CD14-positive monocyte (primary cell): ENCODE results near the gene ENAM. TPM values are rescaled to one million over a fixed set of nuclear protein-coding genes. Genes with fewer than 3 reads are reported as not detected.

Source experiments
- DNase-seq, 3 donors: peaks; one replicate each; pipeline ENCODE4 v3.0.0-alpha.2; 2011 to 2022
- H2AFZ ChIP-seq: 2 replicates; pipeline ENCODE4 v1.6.0; 2012; ENCODE audit warnings: mild to moderate bottlenecking, low read depth, low read length, inconsistent platforms; ENCODE audit not compliant: insufficient read depth, poor library complexity, severe bottlenecking
- H3K27ac ChIP-seq, 2 donors: 1 replicate in 1 of 2; 2 replicates in 1 of 2; pipeline ENCODE4 v1.5.1; 2012 to 2013; ENCODE audit warnings: low read length in 2 of 2, control low read depth in 1 of 2, inconsistent platforms in 1 of 2, low read depth in 1 of 2, mild to moderate bottlenecking in 1 of 2
- H3K27me3 ChIP-seq, 2 donors: one replicate each; pipeline versions ENCODE4 v1.6.0 to v1.6.1; 2011 to 2013; ENCODE audit warnings: low read length in 2 of 2; ENCODE audit not compliant: control insufficient read depth in 2 of 2, insufficient read depth in 2 of 2
- H3K36me3 ChIP-seq, 2 donors: replicated peaks in 1 of 2; 1 replicate in 1 of 2; 2 replicates in 1 of 2; pipeline versions ENCODE4 v1.5.1 to v1.6.1; 2012 to 2013; ENCODE audit warnings: low read length in 2 of 2, control low read depth in 1 of 2, inconsistent platforms in 1 of 2, mild to moderate bottlenecking in 1 of 2; ENCODE audit not compliant: insufficient read depth in 2 of 2, control insufficient read depth in 1 of 2
- H3K4me1 ChIP-seq, 2 donors: 1 replicate in 1 of 2; 2 replicates in 1 of 2; pipeline versions ENCODE4 v1.5.1 to v1.6.1; 2012 to 2013; ENCODE audit warnings: low read length in 2 of 2, control low read depth in 1 of 2, inconsistent platforms in 1 of 2, mild to moderate bottlenecking in 1 of 2, moderate library complexity in 1 of 2; ENCODE audit not compliant: insufficient read depth in 2 of 2, control insufficient read depth in 1 of 2
- H3K4me2 ChIP-seq: replicated peaks from 2 replicates; pipeline ENCODE3; 2012; ENCODE audit warnings: low read length, moderate library complexity, mild to moderate bottlenecking; ENCODE audit not compliant: poor library complexity, severe bottlenecking; ENCODE audit errors: extremely low read depth
- H3K4me3 ChIP-seq, 3 experiments: fragments of 200-600 bp in 1 of 3; sonication (generic) in 1 of 3; replicated peaks in 1 of 3; 1 replicate in 2 of 3; 2 replicates in 1 of 3; pipeline ENCODE4 v1.5.1; 2011 to 2013; ENCODE audit warnings: low read length in 3 of 3, mild to moderate bottlenecking in 3 of 3, control low read depth in 2 of 3, low read depth in 2 of 3, inconsistent platforms in 1 of 3, moderate library complexity in 1 of 3
- H3K79me2 ChIP-seq: 2 replicates; pipeline ENCODE4 v1.6.0; 2012; ENCODE audit warnings: mild to moderate bottlenecking, control low read depth, inconsistent platforms, low read length, moderate library complexity; ENCODE audit not compliant: insufficient read depth
- H3K9ac ChIP-seq: 2 replicates; pipeline ENCODE4 v1.6.0; 2017; ENCODE audit warnings: low read length, mild to moderate bottlenecking; ENCODE audit not compliant: insufficient read depth, poor library complexity, severe bottlenecking
- H3K9me3 ChIP-seq, 2 donors: replicated peaks in 1 of 2; 1 replicate in 1 of 2; 2 replicates in 1 of 2; pipeline versions ENCODE4 v1.5.1 to v1.6.1; 2012 to 2013; ENCODE audit warnings: low read length in 2 of 2, control low read depth in 1 of 2; ENCODE audit not compliant: control insufficient read depth in 1 of 2, insufficient read depth in 1 of 2
- H4K20me1 ChIP-seq: 2 replicates; pipeline ENCODE4 v1.6.0; 2012; ENCODE audit warnings: mild to moderate bottlenecking, low read length, control low read depth, moderate library complexity; ENCODE audit not compliant: insufficient read depth
- H3K27ac Mint-ChIP-seq, 7 donors: one replicate each; pipeline ENCODE4 v1.8.0; 2020; ENCODE audit warnings: mild to moderate bottlenecking in 7 of 7, mixed read lengths in 7 of 7, moderate library complexity in 6 of 7, inconsistent platforms in 2 of 7
- H3K27me3 Mint-ChIP-seq, 3 donors: one replicate each; pipeline ENCODE4 v1.8.0; 2021 to 2022; ENCODE audit warnings: low read depth in 3 of 3, mild to moderate bottlenecking in 3 of 3, mixed read lengths in 3 of 3, moderate library complexity in 3 of 3, inconsistent platforms in 1 of 3
- H3K36me3 Mint-ChIP-seq, 2 donors: one replicate each; pipeline ENCODE4 v1.8.0; 2020; ENCODE audit warnings: mixed read lengths in 2 of 2, inconsistent platforms in 1 of 2, mild to moderate bottlenecking in 1 of 2
- H3K4me1 Mint-ChIP-seq: one replicate; pipeline ENCODE4 v1.8.0; 2020; ENCODE audit warnings: mild to moderate bottlenecking, mixed read lengths
- H3K4me3 Mint-ChIP-seq, 2 donors: one replicate each; pipeline ENCODE4 v1.8.0; 2020; ENCODE audit warnings: mild to moderate bottlenecking in 2 of 2, mixed read lengths in 2 of 2, moderate library complexity in 1 of 2
- H3K9me3 Mint-ChIP-seq, 7 donors: one replicate each; pipeline ENCODE4 v1.8.0; 2020 to 2022; ENCODE audit warnings: mixed read lengths in 7 of 7, mild to moderate bottlenecking in 6 of 7, moderate library complexity in 6 of 7, inconsistent platforms in 2 of 7
- CTCF ChIP-seq: fragments of 200-600 bp; IDR thresholded peaks from one replicate; pipeline ENCODE4 v1.8.0; 2022; ENCODE audit warnings: antibody characterized with exemption, mild to moderate bottlenecking
- WGBS: methylation state at CpG from one replicate; pipeline ENCODE4 v1.1.5; 2013; ENCODE audit warnings: missing lambda C conversion rate; ENCODE audit not compliant: insufficient coverage; 5-methylcytosine and 5-hydroxymethylcytosine counted together
- intact Hi-C, 2 donors: fragments of 100-400 bp; cut with micrococcal nuclease; formaldehyde crosslinking; loops; one replicate each; pipeline versions ENCODE4 v1.15.0 to v1.15.1; 2023
- polyA plus RNA-seq, 3 donors: library from polyadenylated mRNA; depleted of rRNA in 1 of 3; unstranded in 2 of 3; stranded (reverse) in 1 of 3; fragments of 300-500 nt in 2 of 3; fragments of >200 nt in 1 of 3; fragmentation: Illumina TruSeq in 2 of 3; gene quantifications; 1 replicate in 2 of 3; 2 replicates in 1 of 3; pipeline ENCODE4 v1.2.3, GENCODE V29; 2012 to 2021

Gene ENAM
- polyA plus RNA-seq, 3 donors, result not detected

DNA sequence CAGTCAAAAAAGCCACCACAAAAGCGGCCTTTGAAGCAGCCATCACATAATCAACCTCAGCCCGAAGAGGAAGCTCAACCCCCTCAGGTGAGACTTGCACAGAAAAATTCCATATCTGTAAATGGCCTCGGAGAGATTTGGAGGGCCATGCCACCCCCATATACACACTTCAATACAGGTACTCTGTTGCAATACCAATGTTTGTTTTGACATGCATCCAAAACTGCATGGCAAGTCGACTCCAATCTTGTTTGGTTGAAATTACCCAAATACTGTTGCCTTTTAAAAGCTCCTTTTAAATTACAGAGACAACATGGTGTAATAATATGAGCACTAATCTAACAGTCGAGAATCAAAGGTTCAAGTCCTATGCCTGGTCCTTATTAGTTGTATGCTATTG is 5.9 kb downstream of the ENAM start:
- no peak overlapping the region for H3K4me3 ChIP-seq
- no peak overlapping the region for H3K9ac ChIP-seq
- no peaks in the 10 kb centered on the region for H4K20me1 ChIP-seq
- DNase-seq, result no peak
- no peak overlapping the region for H3K27ac Mint-ChIP-seq
- H3K9me3 ChIP-seq, result no peaks in the 10 kb centered on the region
- no peak overlapping the region for H3K4me3 Mint-ChIP-seq
- 91% methylated on average over 3 of the region's 5 CpGs for WGBS
- no peak overlapping the region for H2AFZ ChIP-seq
- H3K36me3 Mint-ChIP-seq, result no peaks in the 10 kb centered on the region
- no peaks in the 10 kb centered on the region for H3K4me1 ChIP-seq
- H3K79me2 ChIP-seq, result no peaks in the 10 kb centered on the region
- H3K27ac ChIP-seq, result no peak overlapping the region
- H3K36me3 ChIP-seq, result no peaks in the 10 kb centered on the region
- peaks cover 0 to 2% (median 0%) of the 10 kb centered on the region in 7 donors for H3K9me3 Mint-ChIP-seq
- no peaks in the 10 kb centered on the region for H3K27me3 ChIP-seq
- no peak for TF ChIP-seq CTCF
- H3K27me3 Mint-ChIP-seq, result peaks cover 0 to 3% (median 0%) of the 10 kb centered on the region in 3 donors
- H3K4me1 Mint-ChIP-seq, result no peaks in the 10 kb centered on the region
- intact Hi-C loops, result no loop called here
- no peak overlapping the region for H3K4me2 ChIP-seq

DNA sequence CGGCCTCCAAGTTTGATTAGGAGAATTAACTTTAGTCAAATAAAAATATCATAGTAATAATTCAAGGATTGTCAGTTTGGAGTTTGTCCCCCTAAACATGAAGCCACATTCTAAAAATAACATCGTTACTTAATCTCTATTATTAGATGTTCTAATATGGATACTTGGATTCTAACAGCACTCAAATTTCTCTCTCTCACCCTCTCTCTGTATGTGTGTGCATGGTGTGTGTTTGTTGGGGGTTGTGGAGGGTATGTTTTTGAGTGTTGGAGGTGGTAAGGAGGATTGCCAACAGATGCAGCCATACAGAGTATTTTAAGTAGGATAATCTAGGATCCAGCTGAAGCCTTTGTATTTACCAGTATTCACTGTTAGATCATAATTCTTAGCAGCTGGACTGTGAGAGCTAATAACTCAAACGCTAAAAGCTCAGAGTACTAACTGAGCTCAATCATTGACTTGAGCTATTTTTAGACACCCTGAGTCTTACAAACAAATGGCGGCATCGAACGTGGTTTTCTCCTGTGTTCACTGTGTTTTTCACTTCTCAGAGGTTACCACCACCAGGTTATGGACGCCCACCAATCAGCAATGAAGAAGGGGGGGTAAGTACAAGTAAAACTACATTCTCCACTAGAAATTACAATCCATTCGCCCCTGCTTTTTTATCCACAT is 8.8 kb downstream of the ENAM start:
- H4K20me1 ChIP-seq, result no peaks in the 10 kb centered on the region
- H2AFZ ChIP-seq, result no peak overlapping the region
- Mint-ChIP-seq H3K27ac (no peak overlapping the region), H3K9me3 (peaks cover 0 to 2% (median 0%) of the 10 kb centered on the region in 7 donors), H3K36me3 (no peaks in the 10 kb centered on the region), H3K4me3 (no peak overlapping the region), H3K4me1 (no peaks in the 10 kb centered on the region), H3K27me3 (no peaks in the 10 kb centered on the region)
- DNase-seq, result no peak
- no peak overlapping the region for H3K9ac ChIP-seq
- no peak overlapping the region for H3K27ac ChIP-seq
- no peak overlapping the region for H3K4me3 ChIP-seq
- no peak overlapping the region for H3K4me2 ChIP-seq
- intact Hi-C loops, result no loop called here
- TF ChIP-seq CTCF, result no peak
- no peaks in the 10 kb centered on the region for H3K36me3 ChIP-seq
- no peaks in the 10 kb centered on the region for H3K9me3 ChIP-seq
- no peaks in the 10 kb centered on the region for H3K4me1 ChIP-seq
- 22% methylated on average over 1 of the region's 8 CpGs for WGBS
- no peaks in the 10 kb centered on the region for H3K79me2 ChIP-seq
- H3K27me3 ChIP-seq, result no peaks in the 10 kb centered on the region
